ENCODE measurements around the gene ANXA2R. TPM values are rescaled to one million over a fixed set of nuclear protein-coding genes. Genes with fewer than 3 reads are reported as not detected.

Gene ANXA2R
- total and polyA plus RNA-seq, 2 of the 13 experiments (the other 11 are each of a cell fraction or from before 2014, with no cell fraction given): 0.95 to 1.3 TPM

DNA sequence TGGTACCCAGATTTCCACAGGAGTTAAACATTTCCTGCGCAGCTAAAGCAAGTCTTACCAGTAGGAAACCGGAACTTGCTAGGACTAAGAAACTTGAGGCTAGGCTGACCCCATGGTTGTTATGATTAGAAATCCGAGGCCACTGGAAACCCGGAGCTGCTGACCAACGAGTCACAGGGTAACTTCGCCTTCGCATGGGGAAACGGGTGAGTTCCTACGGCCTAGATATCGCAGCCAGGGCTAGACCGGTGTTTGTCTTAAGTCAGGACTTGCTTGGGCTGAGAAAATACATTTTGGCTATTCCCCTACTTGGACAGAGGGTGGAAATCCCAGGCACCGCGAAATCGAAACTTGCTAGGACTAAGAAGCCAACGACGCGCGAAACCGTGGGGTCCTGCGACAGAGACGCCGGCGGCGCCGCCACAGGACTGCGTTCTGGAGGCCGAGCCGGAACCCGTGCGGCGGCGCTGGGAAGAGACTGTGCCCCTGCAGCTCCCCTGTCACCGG is 1.6 kb upstream of the ANXA2R start (continued):
- TF ChIP-seq NCOA2 (CRISPR knock-in tag; IDR thresholded peaks at IDR 0.05) (no peak), TAF15 (IDR thresholded peaks at IDR 0.05; ENCODE audit: low read depth, low read length, poor library complexity, severe bottlenecking) (no peak), TOE1 (CRISPR knock-in tag; IDR thresholded peaks at IDR 0.05) (no peak), RFX1 (IDR thresholded peaks at IDR 0.05) (no peak), ZNF83 (CRISPR knock-in tag; IDR thresholded peaks at IDR 0.05; ENCODE audit: borderline replicate concordance) (no peak), JUND (CRISPR knock-in tag; IDR thresholded peaks at IDR 0.05) (no peak), NCOA1 (CRISPR knock-in tag; IDR thresholded peaks at IDR 0.05) (no peak; the same call in 1 of the 2 replicates), ZC3H13 (CRISPR knock-in tag; IDR thresholded peaks at IDR 0.05) (0 out of 2 replicates have a peak, but pooled peaks have one; percentile 46), STAT5B (CRISPR knock-in tag; IDR thresholded peaks at IDR 0.05) (no peak), ZFX (CRISPR knock-in tag; IDR thresholded peaks at IDR 0.05; ENCODE audit: low read depth) (peak; percentile 73), KDM2A (CRISPR knock-in tag; IDR thresholded peaks at IDR 0.05; ENCODE audit: borderline replicate concordance, low read depth) (no peak)
- TF ChIP-seq, protein P1, sequence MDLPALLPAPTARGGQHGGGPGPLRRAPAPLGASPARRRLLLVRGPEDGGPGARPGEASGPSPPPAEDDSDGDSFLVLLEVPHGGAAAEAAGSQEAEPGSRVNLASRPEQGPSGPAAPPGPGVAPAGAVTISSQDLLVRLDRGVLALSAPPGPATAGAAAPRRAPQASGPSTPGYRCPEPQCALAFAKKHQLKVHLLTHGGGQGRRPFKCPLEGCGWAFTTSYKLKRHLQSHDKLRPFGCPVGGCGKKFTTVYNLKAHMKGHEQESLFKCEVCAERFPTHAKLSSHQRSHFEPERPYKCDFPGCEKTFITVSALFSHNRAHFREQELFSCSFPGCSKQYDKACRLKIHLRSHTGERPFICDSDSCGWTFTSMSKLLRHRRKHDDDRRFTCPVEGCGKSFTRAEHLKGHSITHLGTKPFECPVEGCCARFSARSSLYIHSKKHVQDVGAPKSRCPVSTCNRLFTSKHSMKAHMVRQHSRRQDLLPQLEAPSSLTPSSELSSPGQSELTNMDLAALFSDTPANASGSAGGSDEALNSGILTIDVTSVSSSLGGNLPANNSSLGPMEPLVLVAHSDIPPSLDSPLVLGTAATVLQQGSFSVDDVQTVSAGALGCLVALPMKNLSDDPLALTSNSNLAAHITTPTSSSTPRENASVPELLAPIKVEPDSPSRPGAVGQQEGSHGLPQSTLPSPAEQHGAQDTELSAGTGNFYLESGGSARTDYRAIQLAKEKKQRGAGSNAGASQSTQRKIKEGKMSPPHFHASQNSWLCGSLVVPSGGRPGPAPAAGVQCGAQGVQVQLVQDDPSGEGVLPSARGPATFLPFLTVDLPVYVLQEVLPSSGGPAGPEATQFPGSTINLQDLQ (CRISPR knock-in tag; IDR thresholded peaks at IDR 0.05): peak; percentile 68; the same call in 1 of the 2 replicates
- TF ChIP-seq, protein P2, sequence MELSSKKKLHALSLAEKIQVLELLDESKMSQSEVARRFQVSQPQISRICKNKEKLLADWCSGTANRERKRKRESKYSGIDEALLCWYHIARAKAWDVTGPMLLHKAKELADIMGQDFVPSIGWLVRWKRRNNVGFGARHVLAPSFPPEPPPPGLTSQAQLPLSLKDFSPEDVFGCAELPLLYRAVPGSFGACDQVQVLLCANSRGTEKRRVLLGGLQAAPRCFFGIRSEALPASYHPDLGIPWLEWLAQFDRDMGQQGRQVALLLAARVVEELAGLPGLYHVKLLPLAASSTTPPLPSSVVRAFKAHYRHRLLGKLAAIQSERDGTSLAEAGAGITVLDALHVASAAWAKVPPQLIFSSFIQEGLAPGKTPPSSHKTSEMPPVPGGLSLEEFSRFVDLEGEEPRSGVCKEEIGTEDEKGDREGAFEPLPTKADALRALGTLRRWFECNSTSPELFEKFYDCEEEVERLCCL (CRISPR knock-in tag; IDR thresholded peaks at IDR 0.05; ENCODE audit: borderline replicate concordance): no peak
- TF ChIP-seq, protein P3, sequence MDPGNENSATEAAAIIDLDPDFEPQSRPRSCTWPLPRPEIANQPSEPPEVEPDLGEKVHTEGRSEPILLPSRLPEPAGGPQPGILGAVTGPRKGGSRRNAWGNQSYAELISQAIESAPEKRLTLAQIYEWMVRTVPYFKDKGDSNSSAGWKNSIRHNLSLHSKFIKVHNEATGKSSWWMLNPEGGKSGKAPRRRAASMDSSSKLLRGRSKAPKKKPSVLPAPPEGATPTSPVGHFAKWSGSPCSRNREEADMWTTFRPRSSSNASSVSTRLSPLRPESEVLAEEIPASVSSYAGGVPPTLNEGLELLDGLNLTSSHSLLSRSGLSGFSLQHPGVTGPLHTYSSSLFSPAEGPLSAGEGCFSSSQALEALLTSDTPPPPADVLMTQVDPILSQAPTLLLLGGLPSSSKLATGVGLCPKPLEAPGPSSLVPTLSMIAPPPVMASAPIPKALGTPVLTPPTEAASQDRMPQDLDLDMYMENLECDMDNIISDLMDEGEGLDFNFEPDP (CRISPR knock-in tag; conservative IDR thresholded peaks at IDR 0.05): no peak
- TF ChIP-seq, protein P4, sequence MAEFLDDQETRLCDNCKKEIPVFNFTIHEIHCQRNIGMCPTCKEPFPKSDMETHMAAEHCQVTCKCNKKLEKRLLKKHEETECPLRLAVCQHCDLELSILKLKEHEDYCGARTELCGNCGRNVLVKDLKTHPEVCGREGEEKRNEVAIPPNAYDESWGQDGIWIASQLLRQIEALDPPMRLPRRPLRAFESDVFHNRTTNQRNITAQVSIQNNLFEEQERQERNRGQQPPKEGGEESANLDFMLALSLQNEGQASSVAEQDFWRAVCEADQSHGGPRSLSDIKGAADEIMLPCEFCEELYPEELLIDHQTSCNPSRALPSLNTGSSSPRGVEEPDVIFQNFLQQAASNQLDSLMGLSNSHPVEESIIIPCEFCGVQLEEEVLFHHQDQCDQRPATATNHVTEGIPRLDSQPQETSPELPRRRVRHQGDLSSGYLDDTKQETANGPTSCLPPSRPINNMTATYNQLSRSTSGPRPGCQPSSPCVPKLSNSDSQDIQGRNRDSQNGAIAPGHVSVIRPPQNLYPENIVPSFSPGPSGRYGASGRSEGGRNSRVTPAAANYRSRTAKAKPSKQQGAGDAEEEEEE (CRISPR knock-in tag; IDR thresholded peaks at IDR 0.05; ENCODE audit: borderline replicate concordance): peak; percentile 32; the same call in 1 of the 2 replicates
- TF ChIP-seq, protein P5, sequence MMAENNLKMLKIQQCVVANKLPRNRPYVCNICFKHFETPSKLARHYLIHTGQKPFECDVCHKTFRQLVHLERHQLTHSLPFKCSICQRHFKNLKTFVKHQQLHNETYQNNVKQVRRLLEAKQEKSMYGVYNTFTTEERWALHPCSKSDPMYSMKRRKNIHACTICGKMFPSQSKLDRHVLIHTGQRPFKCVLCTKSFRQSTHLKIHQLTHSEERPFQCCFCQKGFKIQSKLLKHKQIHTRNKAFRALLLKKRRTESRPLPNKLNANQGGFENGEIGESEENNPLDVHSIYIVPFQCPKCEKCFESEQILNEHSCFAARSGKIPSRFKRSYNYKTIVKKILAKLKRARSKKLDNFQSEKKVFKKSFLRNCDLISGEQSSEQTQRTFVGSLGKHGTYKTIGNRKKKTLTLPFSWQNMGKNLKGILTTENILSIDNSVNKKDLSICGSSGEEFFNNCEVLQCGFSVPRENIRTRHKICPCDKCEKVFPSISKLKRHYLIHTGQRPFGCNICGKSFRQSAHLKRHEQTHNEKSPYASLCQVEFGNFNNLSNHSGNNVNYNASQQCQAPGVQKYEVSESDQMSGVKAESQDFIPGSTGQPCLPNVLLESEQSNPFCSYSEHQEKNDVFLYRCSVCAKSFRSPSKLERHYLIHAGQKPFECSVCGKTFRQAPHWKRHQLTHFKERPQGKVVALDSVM (CRISPR knock-in tag; IDR thresholded peaks at IDR 0.05): peak; percentile 12; the same call in 1 of the 2 replicates
- TF ChIP-seq, protein P6, sequence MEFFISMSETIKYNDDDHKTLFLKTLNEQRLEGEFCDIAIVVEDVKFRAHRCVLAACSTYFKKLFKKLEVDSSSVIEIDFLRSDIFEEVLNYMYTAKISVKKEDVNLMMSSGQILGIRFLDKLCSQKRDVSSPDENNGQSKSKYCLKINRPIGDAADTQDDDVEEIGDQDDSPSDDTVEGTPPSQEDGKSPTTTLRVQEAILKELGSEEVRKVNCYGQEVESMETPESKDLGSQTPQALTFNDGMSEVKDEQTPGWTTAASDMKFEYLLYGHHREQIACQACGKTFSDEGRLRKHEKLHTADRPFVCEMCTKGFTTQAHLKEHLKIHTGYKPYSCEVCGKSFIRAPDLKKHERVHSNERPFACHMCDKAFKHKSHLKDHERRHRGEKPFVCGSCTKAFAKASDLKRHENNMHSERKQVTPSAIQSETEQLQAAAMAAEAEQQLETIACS (CRISPR knock-in tag; IDR thresholded peaks at IDR 0.05): 0 out of 2 replicates have a peak, but pooled peaks have one; percentile 19
